K562 (cell line): ENCODE results near the gene MRPS15. TPM values are rescaled to one million over a fixed set of nuclear protein-coding genes. Genes with fewer than 3 reads are reported as not detected.
"Not testable (repeated sequence)": the region's sequence is repeated elsewhere in the genome, so short reads cannot be mapped to it uniquely, and the experiment has no call there.

ENCODE experiments used
- ATAC-seq: fragments of 200-7000 bp; cut with Tn5 transposase; 3 replicates; pipeline ENCODE4 v1.9.1; 2020; ENCODE audit warnings: moderate library complexity
- BruUV-seq: library from RNA; stranded (reverse); fragments of 400-500 nt; replicated peaks from 2 replicates; lab custom pipeline; 2021; lab: Mats Ljungman, UMichigan
- CTCF ChIA-PET: fragments of 300-600 bp; formaldehyde crosslinking; extraction: SDS; loops from one replicate; lab custom pipeline; 2021; ENCODE audit warnings: low intra/inter-chr PET ratio; lab: Yijun Ruan, JAX
- POLR2A ChIA-PET: fragments of 300-600, 350-650 bp; sonication (Branson Sonifier 250); formaldehyde crosslinking; extraction: SDS; loops from one replicate; lab custom pipeline; 2021; ENCODE audit warnings: antibody characterized with exemption, inconsistent platforms; lab: Yijun Ruan, JAX
- DNase-seq, 4 experiments: peaks; one replicate each; pipeline versions ENCODE4 v3.0.0 to v3.0.0-alpha.2; 2011 to 2018; ENCODE audit warnings: low spot score in 3 of 4, mixed read lengths in 3 of 4; ENCODE audit errors: extremely low read depth in 1 of 4
- FAIRE-seq: peaks from 2 replicates; lab custom pipeline; 2011; peaks lifted over from hg19 to GRCh38; lab: Jason Lieb, UNC
- H2AFZ ChIP-seq: 2 replicates; pipeline ENCODE4 v1.6.0; 2011; ENCODE audit warnings: low read depth, low read length, control low read depth, inconsistent platforms
- H3K27ac ChIP-seq: fragments of 200-600 bp; 3 replicates; pipeline ENCODE4 v1.8.0; 2011; ENCODE audit warnings: low read depth, mild to moderate bottlenecking, control low read depth, inconsistent platforms, low read length, moderate library complexity, mixed read lengths; ENCODE audit errors: extremely low read depth
- H3K27me3 ChIP-seq, 2 experiments: fragments of 300-600 bp in 1 of 2; 2 replicates in 1 of 2; 3 replicates in 1 of 2; pipeline versions ENCODE4 v1.6.0 to v1.8.0; 2011; ENCODE audit warnings: inconsistent platforms in 2 of 2, low read length in 2 of 2, mild to moderate bottlenecking in 1 of 2, mixed read lengths in 1 of 2, moderate library complexity in 1 of 2; ENCODE audit not compliant: control insufficient read depth in 2 of 2, insufficient read depth in 2 of 2
- H3K36me3 ChIP-seq: fragments of 300-600 bp; 3 replicates; pipeline ENCODE4 v1.8.0; 2011; ENCODE audit warnings: mild to moderate bottlenecking, low read length, inconsistent platforms; ENCODE audit not compliant: control insufficient read depth, insufficient read depth
- H3K4me1 ChIP-seq, 2 experiments: fragments of 200-600 bp in 1 of 2; replicated peaks in 1 of 2; 2 replicates in 1 of 2; 3 replicates in 1 of 2; pipeline versions ENCODE4 v1.5.1 to v1.8.0; 2011; ENCODE audit warnings: inconsistent platforms in 2 of 2, low read length in 2 of 2, mild to moderate bottlenecking in 1 of 2, mixed read lengths in 1 of 2, moderate library complexity in 1 of 2; ENCODE audit not compliant: control insufficient read depth in 2 of 2, insufficient read depth in 2 of 2
- H3K4me2 ChIP-seq: 2 replicates; pipeline ENCODE4 v1.6.1; 2011; ENCODE audit warnings: low read length, control low read depth, inconsistent platforms, mixed read lengths; ENCODE audit not compliant: insufficient read depth
- H3K4me3 ChIP-seq: fragments of 200-600 bp; sonication (generic), shearing (Covaris generic); 2 replicates; pipeline ENCODE4 v1.5.1; 2016; ENCODE audit warnings: control low read depth, inconsistent platforms
- H3K79me2 ChIP-seq: fragments of 200-600 bp; 3 replicates; pipeline ENCODE4 v1.8.0; 2011; ENCODE audit warnings: low read length, inconsistent platforms; ENCODE audit not compliant: control insufficient read depth, insufficient read depth
- H3K9ac ChIP-seq, 2 experiments: 2 replicates each; pipeline versions ENCODE4 v1.6.0 to v1.6.1; 2011; ENCODE audit warnings: low read depth in 2 of 2, low read length in 2 of 2, control low read depth in 1 of 2, inconsistent platforms in 1 of 2, mild to moderate bottlenecking in 1 of 2, mixed read lengths in 1 of 2; ENCODE audit not compliant: insufficient read depth in 1 of 2
- H3K9me1 ChIP-seq: one replicate; pipeline ENCODE4 v1.6.0; 2011; ENCODE audit warnings: inconsistent platforms, mild to moderate bottlenecking, low read length, moderate library complexity; ENCODE audit not compliant: control insufficient read depth, insufficient read depth
- H3K9me3 ChIP-seq: replicated peaks from 2 replicates; pipeline ENCODE4 v1.5.1; 2011; ENCODE audit warnings: low read depth, low read length, inconsistent platforms; ENCODE audit not compliant: control insufficient read depth, insufficient read depth
- H4K20me1 ChIP-seq: replicated peaks from 2 replicates; pipeline ENCODE4 v1.6.1; 2011; ENCODE audit warnings: low read length, inconsistent platforms, mixed read lengths; ENCODE audit not compliant: control insufficient read depth, insufficient read depth
- CEBPB ChIP-seq: fragments of 450-650 bp; IDR thresholded peaks from 2 replicates; pipeline ENCODE4 v1.6.1; 2016; ENCODE audit warnings: missing genetic modification characterization, missing compliant biosample characterization
- ZFP36 ChIP-seq: fragments of 150-350 bp; IDR thresholded peaks from 2 replicates; pipeline ENCODE4 v1.6.1; 2018; ENCODE audit warnings: low read length, low read depth; ENCODE audit not compliant: partially characterized antibody
- WGBS: fragments of 100-300 bp; shearing (Covaris generic); methylation state at CpG from one replicate; pipeline ENCODE4 v1.1.6; 2016; ENCODE audit warnings: low coverage, mixed read lengths; ENCODE audit not compliant: insufficient coverage; ENCODE audit errors: missing lambda C conversion rate; 5-methylcytosine and 5-hydroxymethylcytosine counted together
- in situ Hi-C: fragments of 300-500 bp; cut with MboI; formaldehyde crosslinking; loops from 4 replicates; pipeline ENCODE4 v1.15.0; 2018; ENCODE audit warnings: inconsistent platforms, mixed read lengths
- intact Hi-C: fragments of 100-400 bp; cut with micrococcal nuclease; formaldehyde crosslinking; loops from 2 replicates; pipeline ENCODE4 v1.14.2; 2022
- polyA plus RNA-seq, 8 experiments: library from polyadenylated mRNA; depleted of rRNA in 4 of 8; stranded (reverse) in 5 of 8; unstranded in 3 of 8; fragments of >200 nt; fragmentation: Nextera tagmentation in 2 of 8; fragmentation: Illumina TruSeq in 1 of 8; extraction: Ambion mirVana in 2 of 8; extraction: Trizol in 1 of 8; gene quantifications; 2 replicates each; pipeline versions ENCODE4 v1.2.1 to v1.2.3, GENCODE V29; 2011 to 2014; ENCODE audit warnings: inconsistent platforms in 1 of 8, missing spikeins in 1 of 8
- total RNA-seq, 7 experiments: library from RNA; depleted of rRNA in 6 of 7; stranded (reverse); fragments of >200 nt in 6 of 7; fragmentation: Illumina TruSeq in 2 of 7; extraction: Trizol in 2 of 7; gene quantifications; 2 replicates each; pipeline versions ENCODE4 v1.2.1 to v1.2.3, GENCODE V29; 2011 to 2021; ENCODE audit warnings: low replicate concordance in 1 of 7
- TF ChIP-seq, protein P1 (sequence below): fragments of 450-650 bp; IDR thresholded peaks from 2 replicates; pipeline ENCODE4 v1.6.1; 2017; ENCODE audit warnings: antibody characterized with exemption

The MRPS15 gene
- total and polyA plus RNA-seq, 9 of the 15 experiments (the other 6 are each of a cell fraction or from before 2014, with no cell fraction given), result 62.9 to 286 (median 149) TPM

GRCh38 chr1:36501911-36502310, 37.7 kb upstream of the MRPS15 start:
- in situ Hi-C loops, FAIRE-seq, H3K4me1 ChIP-seq, H3K9ac ChIP-seq, H3K4me2 ChIP-seq, CTCF ChIA-PET, H3K9me3 ChIP-seq, H3K27ac ChIP-seq, DNase-seq, H3K9me1 ChIP-seq, BruUV-seq, H4K20me1 ChIP-seq, H3K79me2 ChIP-seq, H3K27me3 ChIP-seq, ATAC-seq, H3K4me3 ChIP-seq, H2AFZ ChIP-seq, intact Hi-C loops, H3K36me3 ChIP-seq: not testable (repeated sequence)
- TF ChIP-seq, protein P1, sequence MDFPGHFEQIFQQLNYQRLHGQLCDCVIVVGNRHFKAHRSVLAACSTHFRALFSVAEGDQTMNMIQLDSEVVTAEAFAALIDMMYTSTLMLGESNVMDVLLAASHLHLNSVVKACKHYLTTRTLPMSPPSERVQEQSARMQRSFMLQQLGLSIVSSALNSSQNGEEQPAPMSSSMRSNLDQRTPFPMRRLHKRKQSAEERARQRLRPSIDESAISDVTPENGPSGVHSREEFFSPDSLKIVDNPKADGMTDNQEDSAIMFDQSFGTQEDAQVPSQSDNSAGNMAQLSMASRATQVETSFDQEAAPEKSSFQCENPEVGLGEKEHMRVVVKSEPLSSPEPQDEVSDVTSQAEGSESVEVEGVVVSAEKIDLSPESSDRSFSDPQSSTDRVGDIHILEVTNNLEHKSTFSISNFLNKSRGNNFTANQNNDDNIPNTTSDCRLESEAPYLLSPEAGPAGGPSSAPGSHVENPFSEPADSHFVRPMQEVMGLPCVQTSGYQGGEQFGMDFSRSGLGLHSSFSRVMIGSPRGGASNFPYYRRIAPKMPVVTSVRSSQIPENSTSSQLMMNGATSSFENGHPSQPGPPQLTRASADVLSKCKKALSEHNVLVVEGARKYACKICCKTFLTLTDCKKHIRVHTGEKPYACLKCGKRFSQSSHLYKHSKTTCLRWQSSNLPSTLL, result 0 out of 2 replicates have a peak, but pooled peaks have one; percentile 18
- WGBS, result 11% methylated on average over 4 of the region's 4 CpGs
- POLR2A ChIA-PET, result interaction anchor here (0.6 to 1.6 kb wide), 3 partner anchors 14 to 1963 kb away, joined by 3 to 4 read pairs (median 3); no protein-coding TSS in a partner anchor

DNA sequence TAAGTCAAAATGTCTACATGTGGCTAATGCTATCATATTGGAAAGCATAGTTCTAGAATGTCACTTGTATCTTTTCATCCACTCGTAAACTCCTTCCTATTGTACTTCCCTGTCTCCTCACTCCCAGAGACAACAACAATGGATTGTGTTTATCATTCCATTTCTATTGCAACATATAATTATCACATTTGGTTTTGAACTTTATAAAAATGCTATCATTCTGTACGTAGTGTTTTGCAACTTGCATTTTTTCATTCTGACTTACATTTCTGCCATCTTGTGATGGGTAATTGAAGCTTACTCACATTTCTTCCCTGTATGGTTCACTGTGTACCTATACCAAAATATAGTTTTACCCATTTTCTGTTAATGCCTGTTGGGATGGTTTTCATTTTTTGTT, 33.0 kb upstream of the MRPS15 start:
- no peak overlapping the region for H3K27ac ChIP-seq
- no peak overlapping the region for H2AFZ ChIP-seq
- H3K4me2 ChIP-seq, result no peak overlapping the region
- H3K9me3 ChIP-seq, result no peaks in the 10 kb centered on the region
- H3K79me2 ChIP-seq, result no peaks in the 10 kb centered on the region
- WGBS, result 9% methylated on average over 2 of the region's 2 CpGs
- no TSS peak for BruUV-seq
- TF ChIP-seq CEBPB (tag), result peak; percentile 19; the same call in 1 of the 2 replicates
- TF ChIP-seq ZFP36, result no peak
- DNase-seq, result no peak
- ChIA-PET POLR2A (interaction anchor here (1.1 to 3.3 kb wide), 2 partner anchors 9 to 10 kb away, joined by 6 to 8 read pairs; no protein-coding TSS in a partner anchor), CTCF (no interaction called here)
- intact Hi-C loops, result no loop called here
- FAIRE-seq, result no peak
- H3K9me1 ChIP-seq, result no peaks in the 10 kb centered on the region
- no peaks in the 10 kb centered on the region for H4K20me1 ChIP-seq
- ATAC-seq, result no peak
- no peak overlapping the region for H3K9ac ChIP-seq
- peaks cover 4 to 5% of the 10 kb centered on the region in 2 experiments; a peak in 3 of 5 replicates for H3K27me3 ChIP-seq
- in situ Hi-C loops, result no loop called here
- no peak overlapping the region for H3K4me3 ChIP-seq
- peaks cover 10 to 11% of the 10 kb centered on the region in 2 experiments for H3K4me1 ChIP-seq
- H3K36me3 ChIP-seq, result no peaks in the 10 kb centered on the region
